Karpas-422 (cell line): Measurements from ENCODE around the gene UNC93A. TPM values are rescaled to one million over a fixed set of nuclear protein-coding genes. Genes with fewer than 3 reads are reported as not detected.

Source experiments
- DNase-seq: peaks from one replicate; pipeline ENCODE4 v3.0.0-alpha.2; 2015
- H2AFZ ChIP-seq: fragments of 200-600 bp; sonication (generic); 2 replicates; pipeline ENCODE4 v1.6.1; 2014; ENCODE audit warnings: antibody characterized with exemption, low read length, mixed read lengths
- H3K27ac ChIP-seq: fragments of 200-600 bp; sonication (generic); 2 replicates; pipeline ENCODE4 v1.5.1; 2014; ENCODE audit warnings: mild to moderate bottlenecking, low read length, moderate library complexity
- H3K27me3 ChIP-seq: fragments of 200-600 bp; sonication (generic); 2 replicates; pipeline ENCODE4 v1.6.1; 2014; ENCODE audit warnings: low read length, mixed read lengths
- H3K36me3 ChIP-seq: fragments of 200-600 bp; sonication (generic); 2 replicates; pipeline ENCODE4 v1.6.1; 2014; ENCODE audit warnings: low read length, mixed read lengths; ENCODE audit not compliant: insufficient read depth
- H3K4me1 ChIP-seq: fragments of 200-600 bp; sonication (generic); 2 replicates; pipeline ENCODE4 v1.6.1; 2014; ENCODE audit warnings: mild to moderate bottlenecking, low read length, mixed read lengths
- H3K4me2 ChIP-seq: fragments of 200-600 bp; sonication (generic); 2 replicates; pipeline ENCODE4 v1.6.1; 2014; ENCODE audit warnings: low read length, low read depth, mild to moderate bottlenecking; ENCODE audit not compliant: poor library complexity, severe bottlenecking
- H3K4me3 ChIP-seq: fragments of 200-600 bp; sonication (generic); 2 replicates; pipeline ENCODE4 v1.5.1; 2014; ENCODE audit warnings: mild to moderate bottlenecking, antibody characterized with exemption, low read length, mixed read lengths
- H3K79me2 ChIP-seq: fragments of 200-600 bp; sonication (generic); 2 replicates; pipeline ENCODE4 v1.6.1; 2014; ENCODE audit warnings: mild to moderate bottlenecking, low read length, mixed read lengths
- H3K9ac ChIP-seq: fragments of 200-600 bp; sonication (generic); 2 replicates; pipeline ENCODE4 v1.6.0; 2014; ENCODE audit warnings: low read length
- H3K9me2 ChIP-seq: fragments of 200-600 bp; sonication (generic), shearing (Covaris generic); replicated peaks from 2 replicates; pipeline ENCODE4 v1.6.0; 2014; ENCODE audit warnings: mild to moderate bottlenecking, low read length, moderate library complexity; ENCODE audit not compliant: insufficient read depth
- H3K9me3 ChIP-seq: fragments of 300-700, 200-600 bp; sonication (generic); 2 replicates; pipeline ENCODE4 v1.6.1; 2014; ENCODE audit warnings: low read length, mixed read lengths
- H4K20me1 ChIP-seq: fragments of 200-600 bp; sonication (generic); 2 replicates; pipeline ENCODE4 v1.6.1; 2014; ENCODE audit warnings: mild to moderate bottlenecking, antibody characterized with exemption, low read length, low read depth; ENCODE audit not compliant: insufficient read depth
- total RNA-seq: library from RNA; depleted of rRNA; stranded (reverse); fragments of >200 nt; shearing (Covaris generic); gene quantifications from 2 replicates; pipeline ENCODE4 v1.2.3, GENCODE V29; 2014; ENCODE audit warnings: low replicate concordance

The UNC93A gene
- total RNA-seq, 1 experiment from 2014 or later = not detected

DNA sequence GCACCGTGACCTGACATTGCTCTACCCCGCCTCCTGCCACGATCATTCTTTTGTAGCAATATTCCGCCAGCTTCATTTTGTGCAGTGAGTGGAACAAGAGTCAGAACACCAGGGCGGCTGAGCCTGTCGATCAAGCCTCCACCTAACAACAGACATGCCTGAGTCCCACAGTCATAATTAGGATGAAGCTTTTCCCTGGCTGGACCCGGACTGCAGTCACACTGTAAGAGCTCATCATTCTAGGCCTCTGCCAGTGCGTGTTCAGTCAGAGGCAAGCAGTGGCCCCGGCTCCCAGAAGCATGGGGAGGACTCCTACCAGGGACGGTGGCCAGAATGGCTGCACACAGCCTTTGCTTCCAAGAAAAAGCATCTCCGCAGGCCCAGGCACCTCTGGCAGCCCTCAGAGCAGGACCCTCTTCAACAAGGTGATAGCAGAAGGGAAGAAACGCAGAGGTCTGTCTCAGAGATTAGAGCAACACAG lies 23.2 kb upstream of the UNC93A start:
- H2AFZ ChIP-seq = no peak overlapping the region
- no peak overlapping the region for H3K27ac ChIP-seq
- no peak overlapping the region for H3K4me2 ChIP-seq
- H3K9me2 ChIP-seq = no peaks in the 10 kb centered on the region
- H3K9ac ChIP-seq = no peak overlapping the region
- no peaks in the 10 kb centered on the region for H3K79me2 ChIP-seq
- no peak overlapping the region for H3K4me3 ChIP-seq
- H3K4me1 ChIP-seq = no peaks in the 10 kb centered on the region
- H4K20me1 ChIP-seq = no peaks in the 10 kb centered on the region
- H3K36me3 ChIP-seq = no peaks in the 10 kb centered on the region
- DNase-seq = no peak
- H3K27me3 ChIP-seq = no peaks in the 10 kb centered on the region
- no peaks in the 10 kb centered on the region for H3K9me3 ChIP-seq

DNA sequence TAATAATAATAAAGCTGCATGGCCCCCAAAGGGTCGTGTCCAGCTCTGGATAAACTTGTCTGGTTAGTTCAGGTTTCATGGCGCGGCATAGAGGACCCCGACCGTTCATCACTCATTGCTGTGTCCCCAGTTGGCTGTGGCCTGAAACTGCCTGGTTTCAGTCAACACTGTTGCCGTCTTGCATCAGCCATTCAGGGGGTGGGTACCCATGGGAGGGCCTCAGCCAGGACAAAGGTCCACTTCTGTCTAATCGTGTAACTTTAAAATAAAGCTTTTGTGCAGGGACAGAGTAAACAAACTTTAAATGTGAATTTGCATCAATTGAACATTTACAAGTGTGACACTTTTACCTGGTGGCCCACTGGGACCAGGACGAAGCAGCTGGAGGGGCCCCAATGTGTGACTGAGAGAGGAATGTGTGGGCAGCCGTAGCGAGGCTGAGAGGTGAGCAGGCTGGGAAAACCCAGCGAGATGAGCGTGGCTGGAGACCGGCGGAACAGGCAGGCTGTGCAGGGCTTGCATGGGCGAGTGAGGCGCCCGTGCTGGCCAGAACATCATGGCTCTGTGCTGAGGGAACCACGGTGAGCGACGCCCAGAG lies 22.3 kb upstream of the UNC93A start:
- no peak overlapping the region for H2AFZ ChIP-seq
- H3K36me3 ChIP-seq = no peaks in the 10 kb centered on the region
- H4K20me1 ChIP-seq = no peaks in the 10 kb centered on the region
- no peaks in the 10 kb centered on the region for H3K27me3 ChIP-seq
- no peak for DNase-seq
- H3K9me3 ChIP-seq = no peaks in the 10 kb centered on the region
- no peaks in the 10 kb centered on the region for H3K9me2 ChIP-seq
- H3K79me2 ChIP-seq = no peaks in the 10 kb centered on the region
- H3K4me3 ChIP-seq = no peak overlapping the region
- no peaks in the 10 kb centered on the region for H3K4me1 ChIP-seq
- no peak overlapping the region for H3K4me2 ChIP-seq
- no peak overlapping the region for H3K9ac ChIP-seq
- no peak overlapping the region for H3K27ac ChIP-seq

DNA sequence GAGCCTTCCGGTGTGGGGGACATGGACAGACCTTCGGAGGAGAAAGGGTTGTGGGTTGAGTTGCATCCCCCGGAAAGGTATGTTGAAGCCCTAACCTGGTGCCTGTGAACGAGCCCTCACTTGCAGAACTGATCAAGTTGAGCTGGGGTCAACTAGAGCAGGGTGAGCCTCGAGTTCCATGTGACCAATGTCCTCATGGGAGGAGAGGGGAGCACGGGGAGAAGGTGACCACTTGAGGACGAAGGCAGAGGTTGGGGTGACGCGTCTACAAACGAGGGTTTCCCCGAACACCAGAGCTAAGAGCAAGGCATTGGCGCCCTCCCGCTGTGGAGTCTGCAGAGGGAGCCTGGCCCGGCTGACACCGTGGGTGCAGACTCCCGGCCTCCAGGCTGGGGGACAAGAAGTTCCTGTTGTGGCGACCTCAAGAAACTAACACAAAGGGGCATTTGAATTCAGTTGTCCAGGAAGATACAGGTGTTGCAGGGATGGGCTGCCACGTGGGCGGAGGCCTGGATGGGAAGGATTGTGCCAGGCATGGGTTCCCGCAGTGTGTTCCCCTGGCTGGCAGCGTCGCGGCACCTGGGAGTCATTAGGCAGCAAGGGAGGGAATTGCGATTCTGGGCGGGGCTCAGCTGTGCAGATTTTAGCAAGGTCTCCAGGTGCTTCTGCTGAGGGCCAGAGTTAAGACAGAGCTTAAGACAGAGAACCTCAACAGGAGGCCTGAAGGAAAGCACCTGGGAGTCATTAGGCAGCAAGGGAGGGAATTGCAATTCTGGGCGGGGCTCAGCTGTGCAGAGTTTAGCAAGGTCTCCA lies 20.4 kb upstream of the UNC93A start:
- H3K9me2 ChIP-seq = no peaks in the 10 kb centered on the region
- no peak overlapping the region for H3K9ac ChIP-seq
- H3K4me2 ChIP-seq = no peak overlapping the region
- H4K20me1 ChIP-seq = no peaks in the 10 kb centered on the region
- no peak overlapping the region for H3K27ac ChIP-seq
- no peaks in the 10 kb centered on the region for H3K36me3 ChIP-seq
- no peak overlapping the region for H3K4me3 ChIP-seq
- no peaks in the 10 kb centered on the region for H3K79me2 ChIP-seq
- H3K4me1 ChIP-seq = no peaks in the 10 kb centered on the region
- H2AFZ ChIP-seq = no peak overlapping the region
- no peaks in the 10 kb centered on the region for H3K27me3 ChIP-seq
- no peak for DNase-seq
- no peaks in the 10 kb centered on the region for H3K9me3 ChIP-seq

DNA sequence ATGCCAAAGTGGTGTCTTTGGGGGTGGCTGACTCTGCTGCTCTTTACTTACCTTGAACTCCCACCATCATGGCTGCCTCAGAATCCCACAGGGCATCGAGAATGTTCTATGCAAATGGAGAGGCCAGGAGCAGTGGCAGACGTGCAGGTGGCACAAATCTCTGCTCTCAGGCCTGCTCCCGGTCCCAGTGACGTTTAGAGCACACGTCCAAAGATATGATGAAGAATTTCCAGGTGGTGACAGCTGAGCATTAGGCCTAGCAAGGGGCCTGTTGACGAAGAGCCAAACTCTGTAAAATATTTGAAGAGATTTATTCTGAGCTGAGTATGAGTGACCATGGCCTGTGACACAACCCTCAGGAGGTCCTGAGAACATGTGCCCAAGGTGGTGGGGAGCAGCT lies 19.0 kb upstream of the UNC93A start:
- Histone ChIP-seq H3K4me2 (no peak overlapping the region), H3K27ac (no peak overlapping the region), H3K4me1 (no peaks in the 10 kb centered on the region), H2AFZ (no peak overlapping the region), H3K9me3 (no peaks in the 10 kb centered on the region), H3K9ac (no peak overlapping the region), H4K20me1 (no peaks in the 10 kb centered on the region), H3K79me2 (no peaks in the 10 kb centered on the region), H3K36me3 (no peaks in the 10 kb centered on the region), H3K27me3 (no peaks in the 10 kb centered on the region), H3K9me2 (no peaks in the 10 kb centered on the region), H3K4me3 (no peak overlapping the region)
- no peak for DNase-seq

DNA sequence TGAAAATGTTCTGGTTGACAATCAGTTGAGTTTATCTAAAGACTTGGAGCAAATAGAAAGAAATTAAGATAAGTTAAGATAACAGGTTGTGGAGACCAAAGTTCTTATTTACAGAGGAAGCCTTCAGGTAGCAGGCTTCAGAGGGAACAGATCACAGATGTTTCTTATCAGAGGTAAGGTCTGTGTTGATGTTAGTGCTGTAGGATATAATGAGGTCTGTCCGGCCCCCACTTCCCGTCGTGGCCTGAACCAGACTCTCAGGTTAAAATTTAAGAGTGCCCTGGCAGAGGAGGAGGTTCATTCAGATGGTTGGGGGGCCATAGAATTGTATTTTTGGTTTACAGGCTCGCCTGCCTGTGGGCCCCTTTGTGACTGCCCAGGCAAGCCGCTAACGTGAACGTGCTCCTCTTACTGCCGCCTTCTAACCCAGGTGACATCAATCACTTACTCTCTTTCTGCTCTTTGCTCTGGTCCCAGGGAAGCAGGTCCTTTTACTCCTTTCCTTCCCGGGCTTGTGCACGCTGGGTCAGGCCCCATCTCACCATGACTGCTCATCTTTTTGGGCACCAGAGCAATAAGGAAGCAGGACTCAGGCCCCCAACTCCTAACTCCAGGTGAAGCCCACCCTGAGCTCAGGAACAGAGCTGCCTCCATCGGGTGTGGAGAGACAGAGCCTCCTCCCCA lies 18.3 kb upstream of the UNC93A start:
- H3K9me2 ChIP-seq = no peaks in the 10 kb centered on the region
- no peaks in the 10 kb centered on the region for H3K4me1 ChIP-seq
- H2AFZ ChIP-seq = no peak overlapping the region
- no peaks in the 10 kb centered on the region for H3K79me2 ChIP-seq
- H3K36me3 ChIP-seq = no peaks in the 10 kb centered on the region
- no peak overlapping the region for H3K4me3 ChIP-seq
- H3K27me3 ChIP-seq = no peaks in the 10 kb centered on the region
- no peak overlapping the region for H3K9ac ChIP-seq
- DNase-seq = no peak
- H3K27ac ChIP-seq = no peak overlapping the region
- H3K4me2 ChIP-seq = no peak overlapping the region
- no peaks in the 10 kb centered on the region for H3K9me3 ChIP-seq
- no peaks in the 10 kb centered on the region for H4K20me1 ChIP-seq

DNA sequence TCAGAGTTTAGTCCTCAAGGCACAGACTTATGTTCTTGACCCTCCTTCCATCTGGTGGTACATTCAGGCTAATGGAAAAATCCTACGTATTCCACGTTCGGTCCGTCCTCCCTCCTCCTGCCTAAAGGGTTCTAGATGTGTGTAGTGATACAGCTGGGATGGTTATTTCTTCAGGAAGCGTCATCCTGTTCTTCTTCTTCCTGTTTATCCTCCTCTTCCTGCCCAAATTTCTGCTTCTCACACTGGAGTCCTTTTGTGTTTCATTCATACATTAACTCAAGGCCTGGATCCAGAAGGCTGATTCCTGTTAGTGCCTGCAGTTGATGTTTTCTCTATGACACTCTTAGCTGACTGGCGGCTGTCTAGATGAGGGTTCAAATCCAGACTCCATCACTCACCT lies 16.8 kb upstream of the UNC93A start:
- Histone ChIP-seq H3K27ac (no peak overlapping the region), H3K9me2 (no peaks in the 10 kb centered on the region), H3K9me3 (no peaks in the 10 kb centered on the region), H3K9ac (no peak overlapping the region), H3K79me2 (no peaks in the 10 kb centered on the region), H3K27me3 (no peaks in the 10 kb centered on the region), H3K36me3 (no peaks in the 10 kb centered on the region), H4K20me1 (no peaks in the 10 kb centered on the region), H3K4me1 (no peaks in the 10 kb centered on the region), H3K4me3 (no peak overlapping the region), H3K4me2 (no peak overlapping the region), H2AFZ (no peak overlapping the region)
- DNase-seq = no peak

DNA sequence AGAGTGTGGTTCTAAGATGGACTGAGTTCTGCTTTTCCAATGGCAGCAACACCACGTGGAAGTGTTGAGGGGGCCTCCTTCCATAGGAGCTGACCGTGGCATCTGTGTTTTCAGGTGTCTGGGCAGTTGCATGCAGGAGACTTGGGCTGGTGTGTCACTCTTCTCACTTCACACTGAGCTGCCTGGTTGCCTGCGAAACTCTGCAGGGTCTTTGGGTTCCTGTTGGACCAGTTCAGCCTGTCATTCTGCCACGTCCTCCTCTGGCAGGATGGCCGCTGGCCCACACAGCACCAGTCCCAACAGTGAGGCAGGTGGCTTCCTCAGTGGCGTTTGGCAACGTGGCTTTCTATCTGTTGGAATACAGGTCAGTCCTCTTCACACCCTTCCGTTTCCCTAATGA lies 16.1 kb upstream of the UNC93A start:
- Histone ChIP-seq H3K27ac (no peak overlapping the region), H2AFZ (no peak overlapping the region), H3K9me2 (no peaks in the 10 kb centered on the region), H4K20me1 (no peaks in the 10 kb centered on the region), H3K36me3 (no peaks in the 10 kb centered on the region), H3K27me3 (no peaks in the 10 kb centered on the region), H3K4me1 (no peaks in the 10 kb centered on the region), H3K9ac (no peak overlapping the region), H3K4me2 (no peak overlapping the region), H3K9me3 (no peaks in the 10 kb centered on the region), H3K79me2 (no peaks in the 10 kb centered on the region), H3K4me3 (no peak overlapping the region)
- no peak for DNase-seq

DNA sequence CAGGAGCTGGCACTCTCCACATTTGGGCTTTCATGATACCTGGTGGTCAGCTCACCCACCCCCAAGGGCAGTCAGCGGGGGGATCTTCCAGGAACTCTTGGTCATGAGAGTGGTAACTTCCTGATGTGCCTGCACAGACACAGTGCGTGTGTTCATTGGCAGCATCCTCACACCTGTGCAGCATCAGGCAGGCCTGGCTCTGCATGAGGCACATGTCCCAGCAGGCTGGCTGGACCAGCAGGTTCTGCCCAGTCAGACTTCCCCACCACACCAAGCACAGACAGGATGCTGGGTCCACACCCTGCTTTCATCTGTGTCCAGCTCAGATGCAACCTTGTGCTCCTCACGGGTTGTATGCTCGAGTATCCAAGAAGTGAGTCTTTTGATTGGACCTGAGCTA lies 15.7 kb upstream of the UNC93A start:
- no peaks in the 10 kb centered on the region for H3K9me2 ChIP-seq
- H3K79me2 ChIP-seq = no peaks in the 10 kb centered on the region
- H3K27ac ChIP-seq = no peak overlapping the region
- no peak overlapping the region for H3K4me3 ChIP-seq
- H2AFZ ChIP-seq = no peak overlapping the region
- no peak for DNase-seq
- H3K9ac ChIP-seq = no peak overlapping the region
- H3K9me3 ChIP-seq = no peaks in the 10 kb centered on the region
- H3K4me1 ChIP-seq = no peaks in the 10 kb centered on the region
- H3K4me2 ChIP-seq = no peak overlapping the region
- no peaks in the 10 kb centered on the region for H3K36me3 ChIP-seq
- H3K27me3 ChIP-seq = no peaks in the 10 kb centered on the region
- H4K20me1 ChIP-seq = no peaks in the 10 kb centered on the region
